Right lobe of liver (tissue), 6 donors: ENCODE data around the gene CCDC88B. TPM values are rescaled to one million over a fixed set of nuclear protein-coding genes. Genes with fewer than 3 reads are reported as not detected.

ENCODE experiments used
- ATAC-seq, 4 donors: fragments of 200-7000 bp; cut with Tn5 transposase; one replicate each; pipeline ENCODE4 v1.9.1; 2020; ENCODE audit warnings: mild to moderate bottlenecking in 4 of 4, moderate library complexity in 4 of 4
- DNase-seq, 3 donors: peaks; one replicate each; pipeline ENCODE4 v3.0.0-alpha.2; 2020
- H3K27ac ChIP-seq, 3 donors: fragments of 200-600 bp; one replicate each; pipeline ENCODE4 v1.8.0; 2022
- H3K27me3 ChIP-seq, 2 donors: fragments of 200-600 bp; one replicate each; pipeline ENCODE4 v1.8.0; 2022
- H3K36me3 ChIP-seq, 4 donors: fragments of 200-600 bp; sonication (generic) in 1 of 4; one replicate each; pipeline versions ENCODE4 v1.5.1 to v1.8.0; 2017 to 2022; ENCODE audit warnings: control low read depth in 1 of 4
- H3K4me1 ChIP-seq, 4 donors: fragments of 200-600 bp; sonication (generic) in 1 of 4; one replicate each; pipeline versions ENCODE4 v1.5.1 to v1.8.0; 2017 to 2022; ENCODE audit warnings: control low read depth in 1 of 4
- H3K4me3 ChIP-seq, 3 donors: fragments of 200-600 bp; one replicate each; pipeline ENCODE4 v1.8.0; 2022
- H3K9me3 ChIP-seq, 4 donors: fragments of 200-600 bp; sonication (generic) in 1 of 4; one replicate each; pipeline versions ENCODE4 v1.5.1 to v1.8.0; 2017 to 2022; ENCODE audit warnings: control low read depth in 1 of 4
- CTCF ChIP-seq, 4 donors: fragments of 200-600 bp in 3 of 4; fragments of 450-650 bp in 1 of 4; IDR thresholded peaks; one replicate each; pipeline versions ENCODE4 v1.5.1 to v1.8.0; 2016 to 2022; ENCODE audit warnings: antibody characterized with exemption in 4 of 4, mild to moderate bottlenecking in 2 of 4
- POLR2A ChIP-seq: fragments of 450-650 bp; IDR thresholded peaks from one replicate; pipeline ENCODE4 v1.6.1; 2017; ENCODE audit warnings: antibody characterized with exemption, mild to moderate bottlenecking
- WGBS: methylation state at CpG from one replicate; pipeline ENCODE4 v1.1.6; 2018; ENCODE audit warnings: low coverage, low lambda C conversion rate; ENCODE audit not compliant: insufficient coverage; ENCODE audit errors: missing lambda C conversion rate; 5-methylcytosine and 5-hydroxymethylcytosine counted together
- intact Hi-C, 2 donors: fragments of 100-400 bp; cut with DNase I; formaldehyde crosslinking; loops; one replicate each; pipeline versions ENCODE4 v1.11.2 to v1.14.1; 2022
- total RNA-seq, 6 experiments: library from RNA; depleted of rRNA in 2 of 6; stranded (reverse); fragments of >200 nt in 2 of 6; fragmentation: NEBNext Ultra II Directional in 3 of 6; extraction: Animal tissue kit (Norgen Biotek cat#: 25700) in 3 of 6; gene quantifications; one replicate each; pipeline versions ENCODE4 v1.1.0 to v1.2.4, GENCODE V29; 2016 to 2023
- donor health status: DM: no; HTN: yes; CAD: no.
- donor health status: DM: no; HTN: no; CAD: no.
- donor health status: DM: no; HTN: no; CAD: no.
- donor health status: DM: no; HTN: yes; CAD: no.
- donor health status: DM: no; HTN: yes; CAD: no.

Gene CCDC88B
- total RNA-seq, 6 experiments from 2014 or later: 2.4 to 10.6 (median 4.9) TPM

- 84% methylated on average over 3 of the region's 3 CpGs for WGBS
- H3K27me3 ChIP-seq: no peaks in the 10 kb centered on the region
- intact Hi-C loops: no loop called here
- no peak overlapping the region for H3K27ac ChIP-seq
- TF ChIP-seq CTCF (IDR thresholded peaks at IDR 0.05) (no peak), POLR2A (no peak)
- no peak for ATAC-seq
- no peaks in the 10 kb centered on the region for H3K9me3 ChIP-seq
- no peaks in the 10 kb centered on the region for H3K4me1 ChIP-seq
- no peak overlapping the region for H3K4me3 ChIP-seq
- DNase-seq: no peak
- H3K36me3 ChIP-seq: no peaks in the 10 kb centered on the region
These were observed 12.0 kb upstream of the CCDC88B start for GRCh38 chr11:64327993-64328392.

- intact Hi-C loops: no loop called here
- H3K9me3 ChIP-seq: no peaks in the 10 kb centered on the region
- 63% methylated on average over 2 of the region's 11 CpGs for WGBS
- ATAC-seq (no peak), DNase-seq (no peak)
- H3K4me1 ChIP-seq: no peaks in the 10 kb centered on the region
- no peak overlapping the region for H3K27ac ChIP-seq
- no peak for TF ChIP-seq POLR2A
- no peak for TF ChIP-seq CTCF (IDR thresholded peaks at IDR 0.05)
- no peak overlapping the region for H3K4me3 ChIP-seq
- H3K27me3 ChIP-seq: no peaks in the 10 kb centered on the region
- H3K36me3 ChIP-seq: no peaks in the 10 kb centered on the region
These were observed 9.1 kb upstream of the CCDC88B start for GRCh38 chr11:64330888-64331287.

- H3K36me3 ChIP-seq: no peaks in the 10 kb centered on the region
These were observed 8.2 kb upstream of the CCDC88B start for GRCh38 chr11:64331569-64332371.

GRCh38 chr11:64333556-64333955 is 6.4 kb upstream of the CCDC88B start:
- no peak for DNase-seq
- no peaks in the 10 kb centered on the region for H3K9me3 ChIP-seq
- 83% methylated on average over 3 of the region's 8 CpGs for WGBS
- H3K36me3 ChIP-seq: no peaks in the 10 kb centered on the region
- H3K27me3 ChIP-seq: no peaks in the 10 kb centered on the region
- H3K27ac ChIP-seq: no peak overlapping the region
- intact Hi-C loops: no loop called here
- no peak for ATAC-seq
- TF ChIP-seq CTCF (IDR thresholded peaks at IDR 0.05) (no peak), POLR2A (no peak)
- no peaks in the 10 kb centered on the region for H3K4me1 ChIP-seq
- no peak overlapping the region for H3K4me3 ChIP-seq

More at GRCh38 chr11:64331569-64332371, 8.2 kb upstream of the CCDC88B start:
- peak; percentile 71 to 83 (median 74) for ATAC-seq
- peak; percentile 28 to 39 (median 29) for TF ChIP-seq CTCF (IDR thresholded peaks at IDR 0.05)
- no peak for TF ChIP-seq POLR2A
- no peaks in the 10 kb centered on the region for H3K4me1 ChIP-seq
- H3K27ac ChIP-seq: no peak overlapping the region
- intact Hi-C loops: no loop called here
- H3K4me3 ChIP-seq: no peak overlapping the region
- H3K9me3 ChIP-seq: no peaks in the 10 kb centered on the region
- no peaks in the 10 kb centered on the region for H3K27me3 ChIP-seq
- DNase-seq: peak; percentile 64 to 74 (median 71)
- 53% methylated on average over 9 of the region's 20 CpGs for WGBS
